HG03175 (cell line): ENCODE data around the gene COMMD1.
"Not testable (repeated sequence)": the region's sequence is repeated elsewhere in the genome, so short reads cannot be mapped to it uniquely, and the experiment has no call there.

Experiments
- ATAC-seq: cut with Tn5 transposase; IDR thresholded peaks from one replicate; pipeline ENCODE4 v1.9.1; 2021; ENCODE audit warnings: mild to moderate bottlenecking, moderate library complexity; ENCODE audit not compliant: unreplicated experiment

Gene COMMD1

GRCh38 chr2:62133320-62133823 is 227.9 kb downstream of the COMMD1 start:
- no peak for ATAC-seq

DNA sequence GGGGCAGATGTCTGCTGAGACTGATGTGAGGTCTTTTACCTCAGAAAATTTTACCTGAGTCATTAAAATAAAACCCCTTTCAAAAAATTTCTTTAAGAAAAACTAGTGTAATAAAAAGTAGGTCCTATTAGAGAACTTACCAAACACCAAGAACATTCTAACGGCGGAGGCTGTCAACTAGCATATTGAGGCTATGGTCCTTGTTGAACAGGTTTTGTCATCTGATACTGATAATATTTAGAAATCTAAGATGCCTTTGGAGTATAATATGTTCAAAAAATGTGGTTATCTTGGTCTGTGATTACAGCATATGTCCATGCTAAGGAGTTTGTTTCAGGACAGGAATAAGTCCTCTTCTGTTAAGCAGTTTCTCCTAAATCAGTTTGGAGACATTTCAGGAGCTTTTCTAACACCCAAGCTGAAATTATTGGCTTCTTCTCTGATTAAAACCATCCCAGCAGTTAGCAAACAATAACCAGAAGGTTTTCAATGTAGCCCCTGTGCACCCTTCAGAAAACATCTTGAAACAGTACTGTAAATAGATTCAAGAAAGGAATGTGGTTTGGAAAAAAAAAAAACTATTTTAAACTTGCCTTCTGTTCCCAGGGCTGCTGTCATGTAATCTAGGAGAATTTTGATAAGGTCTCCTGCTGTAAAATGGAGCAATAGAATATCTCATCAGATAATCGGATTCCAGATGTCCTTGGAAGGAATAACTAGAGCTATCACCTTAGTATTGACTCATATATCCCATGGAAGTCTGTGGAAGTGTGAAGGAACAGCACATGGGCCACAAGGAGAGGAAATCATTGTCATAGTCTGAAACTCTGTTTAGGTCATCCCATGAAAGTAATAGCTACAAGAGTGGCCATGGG is 231.7 kb downstream of the COMMD1 start:
- no peak for ATAC-seq

- peak; percentile 47 for ATAC-seq
Measured at GRCh38 chr2:62140426-62141141, 235.1 kb downstream of the COMMD1 start.

DNA sequence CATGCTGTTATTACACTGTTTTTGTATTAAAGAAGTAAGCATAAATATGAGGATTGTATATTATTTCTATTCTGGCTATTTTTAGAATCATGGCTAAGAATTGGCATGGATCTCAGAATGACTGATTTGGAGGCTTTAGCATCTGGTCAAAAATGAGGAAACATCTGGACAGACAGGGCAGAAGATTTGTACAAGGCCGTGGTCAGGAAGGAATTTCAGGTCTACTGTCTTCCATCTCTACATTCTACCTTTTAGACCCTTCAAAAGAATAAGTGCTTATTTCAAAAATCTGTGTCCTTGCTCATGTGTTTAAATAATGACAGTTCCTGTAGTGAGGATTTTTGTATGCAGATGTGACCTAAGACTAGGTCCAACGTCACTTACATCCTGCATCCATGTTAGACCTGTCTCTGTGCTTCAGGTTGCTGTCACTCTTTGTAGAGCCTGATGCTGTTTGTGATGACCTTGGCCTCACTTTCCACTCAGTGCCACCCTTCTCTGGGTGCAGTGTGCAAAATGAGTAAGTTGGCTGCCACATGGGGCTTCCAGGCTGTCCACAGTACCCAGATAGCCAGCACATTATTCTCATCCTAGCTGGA is 235.8 kb downstream of the COMMD1 start:
- no peak for ATAC-seq

DNA sequence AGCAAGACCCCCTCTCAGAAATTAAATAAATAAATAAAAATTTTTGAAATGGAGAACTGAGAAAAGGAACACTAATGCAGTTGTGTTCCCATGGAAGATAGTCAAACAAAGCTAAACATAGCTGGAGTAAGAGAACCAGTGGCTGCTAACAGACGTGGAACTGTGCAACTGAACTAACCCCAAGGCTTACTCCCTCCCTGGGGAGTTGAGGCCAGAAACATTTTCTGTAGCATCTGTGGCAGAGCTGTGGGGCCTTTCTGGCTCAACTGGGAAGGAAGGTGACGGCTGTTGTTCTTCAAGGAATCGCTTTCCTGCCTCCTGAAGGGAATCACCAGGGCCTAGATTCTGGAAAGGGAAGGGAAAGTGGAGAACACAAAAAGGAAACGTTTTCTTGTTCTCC is 236.6 kb downstream of the COMMD1 start:
- ATAC-seq, result peak; percentile 47

- no peak for ATAC-seq
Measured at GRCh38 chr2:62143696-62144095, 238.2 kb downstream of the COMMD1 start.

GRCh38 chr2:62144689-62145477 is 239.4 kb downstream of the COMMD1 start:
- no peak for ATAC-seq

GRCh38 chr2:62145478-62146100 is 240.1 kb downstream of the COMMD1 start:
- peak; percentile 49 for ATAC-seq

GRCh38 chr2:62146790-62147189 is 241.3 kb downstream of the COMMD1 start:
- not testable (repeated sequence) for ATAC-seq

GRCh38 chr2:62147610-62148301 is 242.3 kb downstream of the COMMD1 start:
- ATAC-seq, result no peak

GRCh38 chr2:62149708-62150107 is 244.2 kb downstream of the COMMD1 start:
- ATAC-seq, result no peak

GRCh38 chr2:62150597-62151305 is 245.3 kb downstream of the COMMD1 start:
- ATAC-seq, result no peak

DNA sequence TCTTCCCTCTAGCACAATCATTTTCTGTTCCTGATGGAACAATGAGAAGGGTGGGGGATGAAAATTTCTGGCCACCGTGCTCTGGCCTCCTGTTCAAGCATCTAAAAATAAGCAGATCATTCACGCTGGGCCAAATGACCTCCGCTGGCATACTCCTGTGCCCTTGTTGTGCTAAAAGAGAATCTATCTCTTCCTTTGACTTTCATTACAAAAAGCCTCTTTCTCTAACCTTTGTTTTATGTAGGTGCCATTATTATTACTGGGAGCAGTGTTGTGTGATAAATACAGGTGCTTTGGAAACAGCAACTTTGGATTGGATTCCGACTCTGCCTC is 245.8 kb downstream of the COMMD1 start:
- no peak for ATAC-seq

DNA sequence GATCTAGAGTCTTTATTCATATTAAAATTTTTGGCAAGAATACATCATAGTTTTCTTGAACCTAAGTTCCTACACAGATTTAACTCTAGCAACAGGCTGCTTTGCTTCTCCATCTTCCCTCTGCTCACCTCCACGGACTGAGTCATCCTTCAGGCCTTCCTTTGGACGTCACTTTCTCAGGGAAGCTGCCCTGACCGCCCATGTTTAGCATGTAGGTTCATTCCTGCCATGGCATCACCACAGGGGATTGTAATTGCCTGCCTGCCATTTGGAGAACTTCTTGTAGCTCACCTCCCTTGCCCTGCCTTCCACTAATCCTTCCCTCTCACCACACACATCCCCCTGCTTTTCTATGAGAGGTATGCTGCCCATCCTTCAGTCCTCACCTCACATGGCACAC is 246.5 kb downstream of the COMMD1 start:
- ATAC-seq, result no peak

GRCh38 chr2:62156861-62157496 is 251.5 kb downstream of the COMMD1 start:
- no peak for ATAC-seq

- ATAC-seq, result no peak
Measured at GRCh38 chr2:62158444-62159121, 253.1 kb downstream of the COMMD1 start.

GRCh38 chr2:62160691-62161090 is 255.2 kb downstream of the COMMD1 start:
- ATAC-seq, result not testable (repeated sequence)
